Parathyroid adenoma (tissue), 2 donors: ENCODE data around the gene ARSJ.

Experiments
- H2AFZ ChIP-seq: fragments of 300-600 bp; sonication (generic); one replicate; pipeline ENCODE4 v1.7.0; 2017; ENCODE audit warnings: antibody characterized with exemption, mild to moderate bottlenecking
- H3K27ac ChIP-seq: fragments of 300-600 bp; sonication (generic); one replicate; pipeline ENCODE4 v1.7.0; 2017
- H3K27me3 ChIP-seq: fragments of 300-600 bp; sonication (generic); one replicate; pipeline ENCODE4 v1.7.0; 2017; ENCODE audit warnings: low read length; ENCODE audit not compliant: control insufficient read depth, insufficient read depth
- H3K36me3 ChIP-seq: fragments of 300-600 bp; sonication (generic); one replicate; pipeline ENCODE4 v1.7.0; 2017; ENCODE audit warnings: low read length; ENCODE audit not compliant: control insufficient read depth, insufficient read depth
- H3K4me1 ChIP-seq: fragments of 300-600 bp; sonication (generic); one replicate; pipeline ENCODE4 v1.7.0; 2017; ENCODE audit warnings: control low read depth
- H3K4me2 ChIP-seq: fragments of 300-600 bp; sonication (generic); one replicate; pipeline ENCODE4 v1.7.0; 2017; ENCODE audit warnings: low read length
- H3K4me3 ChIP-seq: fragments of 300-600 bp; sonication (generic); one replicate; pipeline ENCODE4 v1.7.0; 2017; ENCODE audit warnings: low read depth, low read length
- H3K79me2 ChIP-seq: fragments of 300-600 bp; sonication (generic); one replicate; pipeline ENCODE4 v1.7.0; 2017; ENCODE audit warnings: control low read depth
- H3K9ac ChIP-seq: fragments of 300-600 bp; sonication (generic); one replicate; pipeline ENCODE4 v1.7.0; 2017; ENCODE audit warnings: mild to moderate bottlenecking
- H3K9me3 ChIP-seq: fragments of 300-600 bp; sonication (generic); one replicate; pipeline ENCODE4 v1.7.0; 2017; ENCODE audit warnings: low read length; ENCODE audit not compliant: control insufficient read depth
- CTCF ChIP-seq: fragments of 300-600 bp; sonication (generic); IDR thresholded peaks from one replicate; pipeline ENCODE4 v1.7.0; 2017; ENCODE audit warnings: antibody characterized with exemption, mild to moderate bottlenecking
- donor health status: primary hyperparathyroidism.

Gene ARSJ

GRCh38 chr4:113978561-113979147 is 793 bp downstream of the ARSJ start:
- no peaks in the 10 kb centered on the region for H3K79me2 ChIP-seq
- no peaks in the 10 kb centered on the region for H3K9me3 ChIP-seq
- no peak overlapping the region for H3K27ac ChIP-seq
- peak overlapping the region; percentile 56 for H2AFZ ChIP-seq
- H3K4me3 ChIP-seq = peak overlapping the region; percentile 50
- no peaks in the 10 kb centered on the region for H3K27me3 ChIP-seq
- peak overlapping the region; percentile 86 for H3K4me2 ChIP-seq
- no peaks in the 10 kb centered on the region for H3K4me1 ChIP-seq
- no peaks in the 10 kb centered on the region for H3K36me3 ChIP-seq
- no peak for TF ChIP-seq CTCF
- H3K9ac ChIP-seq = no peak overlapping the region

DNA sequence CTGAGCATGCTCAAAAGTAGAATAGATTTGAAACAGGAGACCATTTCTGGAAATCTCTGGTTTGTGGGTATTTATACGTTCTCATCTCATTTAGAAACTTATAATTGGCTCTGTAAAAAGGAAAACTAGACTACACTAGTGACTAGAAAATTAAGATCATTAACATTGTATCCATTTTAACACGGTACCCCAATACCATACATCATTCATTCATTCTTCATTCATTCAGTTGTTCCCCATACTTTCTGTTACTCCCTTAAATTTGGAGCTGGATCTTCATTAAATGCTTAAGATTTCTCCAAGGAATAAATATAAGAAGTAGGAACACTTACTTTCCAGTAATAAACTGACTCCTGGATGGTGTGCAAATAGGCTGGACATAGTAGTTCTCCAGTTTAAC is 1.3 kb downstream of the ARSJ start:
- no peak overlapping the region for H2AFZ ChIP-seq
- H3K79me2 ChIP-seq = no peaks in the 10 kb centered on the region
- H3K36me3 ChIP-seq = no peaks in the 10 kb centered on the region
- no peaks in the 10 kb centered on the region for H3K4me1 ChIP-seq
- no peak overlapping the region for H3K27ac ChIP-seq
- no peak for TF ChIP-seq CTCF
- no peaks in the 10 kb centered on the region for H3K27me3 ChIP-seq
- H3K9me3 ChIP-seq = no peaks in the 10 kb centered on the region
- no peak overlapping the region for H3K4me3 ChIP-seq
- no peak overlapping the region for H3K9ac ChIP-seq
- H3K4me2 ChIP-seq = no peak overlapping the region

- no peak for TF ChIP-seq CTCF
- H3K79me2 ChIP-seq = no peaks in the 10 kb centered on the region
- no peak overlapping the region for H2AFZ ChIP-seq
These were observed 2.0 kb downstream of the ARSJ start for GRCh38 chr4:113977526-113977855.

GRCh38 chr4:113976741-113977525 is 2.5 kb downstream of the ARSJ start:
- no peak for TF ChIP-seq CTCF
- H3K9me3 ChIP-seq = no peaks in the 10 kb centered on the region
- no peaks in the 10 kb centered on the region for H3K27me3 ChIP-seq
- no peak overlapping the region for H3K9ac ChIP-seq
- H3K36me3 ChIP-seq = no peaks in the 10 kb centered on the region
- no peaks in the 10 kb centered on the region for H3K4me1 ChIP-seq
- H3K4me3 ChIP-seq = no peak overlapping the region
- no peak overlapping the region for H3K27ac ChIP-seq
- H3K4me2 ChIP-seq = no peak overlapping the region
- H2AFZ ChIP-seq = no peak overlapping the region
- H3K79me2 ChIP-seq = no peaks in the 10 kb centered on the region

More at GRCh38 chr4:113977526-113977855, 2.0 kb downstream of the ARSJ start:
- Histone ChIP-seq H3K9me3 (no peaks in the 10 kb centered on the region), H3K4me3 (no peak overlapping the region), H3K36me3 (no peaks in the 10 kb centered on the region), H3K4me1 (no peaks in the 10 kb centered on the region), H3K27me3 (no peaks in the 10 kb centered on the region), H3K4me2 (no peak overlapping the region), H3K27ac (no peak overlapping the region), H3K9ac (no peak overlapping the region)

- no peaks in the 10 kb centered on the region for H3K36me3 ChIP-seq
- no peak overlapping the region for H3K4me3 ChIP-seq
- H3K4me1 ChIP-seq = no peaks in the 10 kb centered on the region
- H3K79me2 ChIP-seq = no peaks in the 10 kb centered on the region
- H3K9ac ChIP-seq = no peak overlapping the region
- no peak for TF ChIP-seq CTCF
- H3K4me2 ChIP-seq = no peak overlapping the region
- H3K27me3 ChIP-seq = no peaks in the 10 kb centered on the region
- no peak overlapping the region for H2AFZ ChIP-seq
- H3K9me3 ChIP-seq = no peaks in the 10 kb centered on the region
- no peak overlapping the region for H3K27ac ChIP-seq
These were observed 3.9 kb downstream of the ARSJ start for GRCh38 chr4:113975578-113975977.
